ES-I3 (cell line): ENCODE measurements around the gene EHBP1.

ENCODE experiments used
- H3K36me3 ChIP-seq: 2 replicates; pipeline ENCODE4 v1.6.1; 2013; ENCODE audit warnings: mild to moderate bottlenecking, low read length, control low read depth, moderate library complexity; ENCODE audit not compliant: insufficient read depth
- H3K4me1 ChIP-seq: 2 replicates; pipeline ENCODE4 v1.6.1; 2013; ENCODE audit warnings: mild to moderate bottlenecking, control low read depth, low read length; ENCODE audit not compliant: insufficient read depth
- H3K9ac ChIP-seq: 2 replicates; pipeline ENCODE4 v1.6.1; 2013; ENCODE audit warnings: low read depth, mild to moderate bottlenecking, low read length, moderate library complexity
- H3K9me3 ChIP-seq: 2 replicates; pipeline ENCODE4 v1.6.1; 2013; ENCODE audit warnings: mild to moderate bottlenecking, low read length, moderate library complexity; ENCODE audit not compliant: control insufficient read depth, insufficient read depth

Gene EHBP1

DNA sequence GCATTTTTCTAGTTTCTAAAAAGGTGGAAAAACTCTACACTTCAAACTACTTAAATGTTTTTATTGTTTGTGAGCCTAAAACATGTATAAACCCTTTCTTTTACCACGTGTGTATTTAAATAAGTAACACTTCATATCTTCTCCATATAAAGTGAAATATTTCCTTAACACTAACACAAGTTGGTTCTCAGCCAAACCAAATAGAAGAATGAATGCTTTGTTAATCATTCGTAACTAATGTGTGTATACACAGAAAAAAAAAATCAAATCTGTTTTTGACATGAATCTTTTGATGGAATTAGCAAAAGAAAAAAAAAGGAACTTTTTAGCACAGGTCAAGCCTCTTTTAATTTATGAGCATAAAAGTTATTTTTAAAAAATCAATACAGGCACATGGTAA is 89.3 kb downstream of the EHBP1 start:
- Histone ChIP-seq H3K9me3 (no peaks in the 10 kb centered on the region), H3K9ac (no peak overlapping the region), H3K4me1 (no peaks in the 10 kb centered on the region), H3K36me3 (no peaks in the 10 kb centered on the region)

DNA sequence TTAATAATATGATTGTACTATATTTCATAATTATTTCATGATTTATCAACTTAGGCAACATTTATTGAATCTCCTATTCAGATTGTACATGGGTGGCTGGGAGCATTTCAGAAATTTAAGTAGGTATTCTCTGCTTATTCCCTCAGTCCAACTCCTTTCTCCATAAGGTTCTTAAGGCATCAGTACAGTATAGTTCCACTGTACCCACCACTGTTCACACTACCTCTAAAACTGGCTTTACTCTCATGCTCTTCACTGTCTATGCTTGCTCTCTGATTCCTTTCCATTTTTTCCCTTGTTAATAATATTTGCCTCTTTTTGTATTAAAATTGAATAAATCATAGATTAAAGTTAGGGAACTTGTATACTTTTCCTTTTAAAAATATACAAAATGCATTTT is 89.8 kb downstream of the EHBP1 start:
- no peaks in the 10 kb centered on the region for H3K9me3 ChIP-seq
- H3K4me1 ChIP-seq = no peaks in the 10 kb centered on the region
- no peak overlapping the region for H3K9ac ChIP-seq
- no peaks in the 10 kb centered on the region for H3K36me3 ChIP-seq

DNA sequence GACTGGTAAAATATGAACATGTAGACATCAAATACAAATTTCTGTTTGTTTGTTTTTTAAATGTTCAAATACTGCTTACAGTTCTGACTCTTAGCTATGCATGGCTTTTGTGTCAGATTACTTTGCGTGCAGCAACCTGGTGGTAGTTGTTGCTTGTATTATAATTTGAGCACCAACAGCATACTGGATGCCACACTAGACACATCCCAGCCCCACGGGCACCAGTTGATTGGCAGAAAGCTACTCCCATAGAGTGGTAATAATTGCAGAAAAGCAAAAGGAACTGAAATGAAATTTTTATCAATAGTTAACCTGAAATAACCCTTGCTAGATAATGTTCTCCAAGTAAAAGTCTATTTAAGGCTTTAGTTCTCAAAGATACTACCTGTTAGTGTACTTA is 91.6 kb downstream of the EHBP1 start:
- Histone ChIP-seq H3K36me3 (no peaks in the 10 kb centered on the region), H3K9ac (no peak overlapping the region), H3K9me3 (no peaks in the 10 kb centered on the region), H3K4me1 (no peaks in the 10 kb centered on the region)

DNA sequence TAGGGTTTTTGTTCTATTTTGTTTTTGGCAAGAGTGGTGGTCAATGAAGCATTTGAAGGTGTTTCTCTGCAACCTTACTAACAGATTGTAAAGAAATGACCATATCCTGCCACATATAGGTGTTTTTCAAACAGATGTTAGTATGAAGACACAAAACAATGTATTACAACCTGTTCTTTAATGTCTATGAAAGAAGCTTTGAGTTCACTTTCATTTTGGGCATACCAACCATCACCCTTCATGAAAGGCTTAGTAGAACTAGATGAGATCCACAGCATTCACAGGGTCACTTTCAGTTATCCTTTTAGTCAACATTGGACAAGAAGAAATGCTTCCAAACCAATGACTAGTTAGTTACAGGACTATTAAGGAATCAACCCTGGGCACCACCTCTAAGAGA is 95.1 kb downstream of the EHBP1 start:
- no peak overlapping the region for H3K9ac ChIP-seq
- no peaks in the 10 kb centered on the region for H3K9me3 ChIP-seq
- no peaks in the 10 kb centered on the region for H3K4me1 ChIP-seq
- H3K36me3 ChIP-seq = no peaks in the 10 kb centered on the region

DNA sequence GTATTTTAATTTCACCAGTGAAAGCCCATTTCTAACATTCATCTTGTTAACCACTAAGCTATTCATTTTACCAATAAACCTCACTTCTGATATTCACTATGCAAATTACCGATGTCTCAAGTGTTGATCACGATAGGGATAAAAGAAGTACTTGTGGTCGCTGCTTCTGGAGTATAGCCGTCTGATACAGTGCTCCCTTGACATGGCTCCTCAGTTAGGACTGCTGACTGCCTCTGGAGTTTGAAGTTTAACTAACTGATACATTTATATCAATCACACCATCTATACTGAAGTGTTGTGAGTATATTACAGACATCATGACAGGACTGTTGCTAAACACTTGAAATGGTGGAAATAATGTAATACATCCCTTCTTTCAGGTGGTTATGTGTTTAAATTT is 95.6 kb downstream of the EHBP1 start:
- no peaks in the 10 kb centered on the region for H3K9me3 ChIP-seq
- H3K9ac ChIP-seq = no peak overlapping the region
- no peaks in the 10 kb centered on the region for H3K36me3 ChIP-seq
- no peaks in the 10 kb centered on the region for H3K4me1 ChIP-seq

DNA sequence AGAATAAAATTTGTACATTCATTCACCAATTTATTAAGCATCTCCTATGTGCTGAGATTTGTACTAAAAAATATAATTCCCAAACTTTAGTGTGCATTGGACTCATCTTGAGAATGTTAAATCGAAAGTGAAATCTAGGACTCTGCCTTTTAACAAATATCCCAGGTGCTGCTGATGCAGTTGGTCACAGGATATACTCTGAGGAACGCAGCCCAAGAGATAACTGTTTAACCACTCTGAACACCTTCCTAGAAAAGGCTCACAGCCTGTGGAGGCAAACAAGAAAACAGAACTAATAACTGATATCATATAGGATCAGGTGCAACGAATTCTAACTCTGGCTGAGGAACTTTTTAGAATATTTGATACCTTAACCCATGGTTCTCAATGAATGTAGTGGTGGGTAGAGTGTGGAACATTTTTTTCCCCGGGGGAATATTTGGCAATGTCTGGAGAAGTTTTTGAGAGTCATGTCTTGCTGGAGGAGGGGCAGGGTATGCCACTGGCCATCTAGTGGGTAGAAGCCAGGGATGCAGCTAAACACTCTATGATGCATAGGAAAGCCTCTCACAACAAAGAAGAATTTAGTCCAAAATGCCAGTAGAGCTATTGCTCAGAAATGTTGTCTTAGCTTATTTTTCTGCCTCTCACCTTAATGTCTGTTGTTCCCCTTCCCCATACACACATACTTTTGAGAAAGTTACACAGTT is 96.5 kb downstream of the EHBP1 start:
- Histone ChIP-seq H3K4me1 (no peaks in the 10 kb centered on the region), H3K9ac (no peak overlapping the region), H3K36me3 (no peaks in the 10 kb centered on the region), H3K9me3 (no peaks in the 10 kb centered on the region)

DNA sequence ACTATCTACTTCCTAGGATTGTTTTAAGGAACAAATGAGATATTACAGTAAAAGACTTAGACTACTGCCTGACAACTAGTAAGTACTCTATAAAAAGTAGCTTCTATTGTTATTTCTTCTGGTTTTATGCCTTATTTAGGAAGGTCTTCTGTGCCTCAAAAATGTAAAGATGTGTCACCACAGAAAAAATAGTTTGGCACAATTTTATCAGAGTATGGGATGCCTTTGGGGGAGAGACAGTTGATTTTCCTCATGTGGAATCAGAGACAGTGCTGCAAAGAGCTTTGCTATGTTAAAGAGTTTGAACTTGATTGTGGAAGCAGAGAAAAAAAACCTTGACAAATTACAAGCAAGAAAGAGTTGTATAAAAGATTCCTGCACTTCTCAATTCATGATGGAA is 98.4 kb downstream of the EHBP1 start:
- Histone ChIP-seq H3K36me3 (no peaks in the 10 kb centered on the region), H3K4me1 (no peaks in the 10 kb centered on the region), H3K9me3 (0 out of 2 replicates have a peak, but pooled peaks cover 3% of the 10 kb centered on the region), H3K9ac (no peak overlapping the region)

DNA sequence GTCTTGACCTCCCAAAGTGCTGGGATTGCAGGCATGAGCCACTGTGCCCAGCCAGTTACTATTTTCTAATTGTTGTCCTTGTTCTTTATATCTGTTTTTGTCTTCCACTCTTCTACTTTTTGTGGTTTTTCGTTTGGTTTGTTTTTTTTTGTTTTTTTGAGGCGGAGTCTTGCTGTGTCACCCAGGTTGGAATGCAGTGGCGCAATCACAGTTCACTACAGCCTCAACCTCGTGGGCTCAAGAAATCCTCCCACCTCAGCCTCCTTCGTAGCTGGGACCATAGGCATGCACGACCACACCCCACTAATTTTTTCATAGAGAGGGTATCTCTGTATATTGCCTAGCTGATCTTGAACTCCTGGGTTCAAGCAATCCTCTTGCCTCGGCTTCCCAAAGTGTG is 100.7 kb downstream of the EHBP1 start:
- 0 out of 2 replicates have a peak, but pooled peaks cover 3% of the 10 kb centered on the region for H3K9me3 ChIP-seq
- H3K36me3 ChIP-seq = no peaks in the 10 kb centered on the region
- no peaks in the 10 kb centered on the region for H3K4me1 ChIP-seq
- no peak overlapping the region for H3K9ac ChIP-seq

DNA sequence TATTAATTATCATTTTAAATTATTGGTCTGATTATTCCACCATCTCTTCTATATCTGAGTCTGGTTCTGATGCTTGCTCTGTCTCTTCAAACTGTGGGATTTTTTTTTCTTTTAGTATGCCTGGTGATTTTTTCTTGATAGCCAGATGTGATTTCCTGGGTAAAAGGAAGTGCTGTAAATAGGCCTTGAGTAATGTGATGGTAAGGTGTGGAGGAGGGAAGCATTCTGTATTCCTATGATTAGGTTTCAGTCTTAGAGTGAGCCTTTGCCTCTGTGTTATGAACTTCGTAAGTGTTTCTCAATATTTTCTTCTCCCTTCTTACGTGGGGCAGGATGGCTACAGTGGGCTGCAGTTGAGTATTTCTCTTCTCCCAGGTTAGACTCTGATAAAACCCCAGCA is 103.0 kb downstream of the EHBP1 start:
- Histone ChIP-seq H3K4me1 (no peaks in the 10 kb centered on the region), H3K9me3 (0 out of 2 replicates have a peak, but pooled peaks cover 3% of the 10 kb centered on the region), H3K9ac (no peak overlapping the region), H3K36me3 (no peaks in the 10 kb centered on the region)

DNA sequence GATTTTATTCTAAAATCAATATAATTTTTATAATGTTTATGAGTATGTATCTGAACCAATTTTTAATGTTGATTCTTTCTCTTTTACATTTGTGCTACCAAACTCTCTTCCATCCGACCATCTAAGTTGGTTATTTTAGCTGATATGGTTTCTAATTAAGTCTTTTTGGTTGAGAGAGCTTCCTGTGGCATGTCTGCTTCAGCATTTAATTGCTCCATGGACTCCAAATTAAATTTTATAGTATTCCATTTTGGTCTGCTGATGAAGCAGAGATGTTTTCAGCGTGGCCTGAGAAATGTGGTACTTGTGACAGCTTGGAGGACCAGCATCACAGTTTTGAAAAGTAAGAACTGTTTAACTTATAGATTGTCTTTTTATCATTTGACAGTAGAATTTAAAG is 105.6 kb downstream of the EHBP1 start:
- Histone ChIP-seq H3K4me1 (no peaks in the 10 kb centered on the region), H3K36me3 (no peaks in the 10 kb centered on the region), H3K9me3 (0 out of 2 replicates have a peak, but pooled peaks cover 3% of the 10 kb centered on the region), H3K9ac (no peak overlapping the region)

DNA sequence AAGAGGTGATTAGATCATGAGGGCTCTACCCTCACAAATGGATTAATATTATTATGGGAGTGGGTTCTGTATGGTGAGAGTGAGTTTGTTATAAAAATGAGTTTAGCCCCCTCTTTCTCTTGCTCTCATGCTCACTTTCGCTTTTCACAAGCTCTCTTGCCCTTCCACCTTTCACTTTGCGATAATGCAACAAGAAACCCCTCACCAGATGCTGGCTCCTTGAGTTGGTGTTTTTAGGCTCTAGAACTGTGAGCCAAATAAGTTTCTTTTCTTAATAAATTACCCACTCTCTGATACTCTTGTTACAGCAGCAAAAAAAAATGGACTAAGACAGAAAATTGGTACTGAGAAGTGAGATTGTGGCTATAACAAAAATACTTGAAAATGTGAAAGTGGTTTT is 106.5 kb downstream of the EHBP1 start:
- H3K9me3 ChIP-seq = 0 out of 2 replicates have a peak, but pooled peaks cover 3% of the 10 kb centered on the region
- H3K4me1 ChIP-seq = no peaks in the 10 kb centered on the region
- no peak overlapping the region for H3K9ac ChIP-seq
- no peaks in the 10 kb centered on the region for H3K36me3 ChIP-seq

DNA sequence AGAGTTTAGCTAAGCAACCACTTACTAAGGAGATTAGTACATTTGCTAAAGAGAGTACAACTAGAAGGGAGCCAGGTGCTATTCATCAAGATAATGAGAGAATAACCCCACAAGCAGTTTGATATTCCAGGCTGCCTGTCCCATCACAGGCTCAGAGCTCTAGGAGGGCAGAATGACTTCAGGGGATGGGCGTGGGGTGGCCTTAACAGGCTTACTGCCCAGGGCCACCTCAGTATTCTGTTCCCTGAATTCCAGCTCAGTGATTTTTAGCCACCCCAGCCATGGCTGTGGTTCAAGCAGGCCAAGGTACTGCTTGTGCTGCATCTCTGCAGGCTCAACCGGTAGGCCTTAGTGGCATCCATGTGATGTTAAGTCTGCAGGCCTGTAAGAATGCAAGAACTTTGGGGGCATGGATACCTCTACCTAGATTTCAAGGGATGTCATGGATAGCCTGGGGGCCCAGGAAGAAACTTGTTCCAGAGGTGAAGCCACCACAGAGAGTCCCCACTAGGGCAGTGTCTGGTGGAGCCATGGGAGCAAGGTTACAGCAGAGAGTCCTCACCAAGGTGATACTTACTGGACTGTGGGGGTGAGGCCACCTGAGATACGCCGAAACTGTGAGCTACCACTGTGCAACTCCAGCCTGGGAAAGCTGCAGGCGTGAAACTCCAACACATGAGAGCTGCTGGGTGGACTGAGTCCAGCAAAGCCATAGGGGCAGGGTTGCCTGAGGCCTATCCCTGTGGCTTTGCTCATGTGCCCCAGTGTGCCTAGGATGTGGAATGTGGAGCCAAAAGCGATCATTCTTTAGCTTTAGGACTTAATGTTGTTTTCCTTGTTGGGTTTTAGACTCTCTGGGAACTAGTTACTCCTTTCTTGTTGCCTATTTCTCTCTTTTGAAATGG is 107.7 kb downstream of the EHBP1 start:
- Histone ChIP-seq H3K36me3 (no peaks in the 10 kb centered on the region), H3K9ac (no peak overlapping the region), H3K9me3 (no peaks in the 10 kb centered on the region), H3K4me1 (no peaks in the 10 kb centered on the region)

DNA sequence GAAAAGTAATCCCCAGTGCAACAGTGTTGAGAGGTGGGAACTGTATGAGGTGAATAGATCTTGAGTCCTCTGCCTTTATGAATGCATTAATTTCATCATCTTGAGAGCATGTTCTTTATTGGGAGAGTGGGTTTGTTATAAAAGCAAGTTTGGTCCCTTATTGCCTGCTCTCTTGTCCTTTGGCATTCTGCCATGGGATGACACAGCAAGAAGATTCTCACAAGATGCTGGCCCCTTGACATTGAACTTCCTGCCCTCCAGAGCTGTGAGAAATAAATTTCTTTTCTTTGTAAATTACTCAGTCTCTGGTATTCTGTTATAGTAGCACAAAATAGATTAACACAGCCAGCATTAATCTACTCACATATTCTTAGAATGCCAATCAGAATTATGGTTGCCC is 108.6 kb downstream of the EHBP1 start:
- H3K9me3 ChIP-seq = no peaks in the 10 kb centered on the region
- H3K9ac ChIP-seq = no peak overlapping the region
- H3K36me3 ChIP-seq = no peaks in the 10 kb centered on the region
- H3K4me1 ChIP-seq = no peaks in the 10 kb centered on the region

DNA sequence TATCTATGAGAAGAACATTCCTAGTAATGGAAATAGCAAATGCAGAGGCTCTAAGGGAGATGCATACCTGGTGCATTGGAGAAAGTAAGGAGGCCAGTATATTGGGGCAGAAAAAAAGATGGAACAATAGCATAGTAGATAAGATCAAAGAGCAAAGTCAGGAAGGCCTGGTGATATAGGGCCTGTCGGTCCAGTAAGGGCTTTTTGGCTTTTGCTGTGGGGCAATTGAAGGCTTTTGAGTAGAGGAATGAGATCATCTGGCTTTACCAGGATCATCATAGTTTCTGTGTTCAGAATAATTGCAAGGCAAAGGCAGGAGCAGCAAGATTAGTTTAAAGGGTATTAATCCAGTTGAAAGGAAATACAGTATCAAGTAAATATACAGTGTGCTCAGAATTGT is 111.8 kb downstream of the EHBP1 start:
- Histone ChIP-seq H3K36me3 (no peaks in the 10 kb centered on the region), H3K9me3 (no peaks in the 10 kb centered on the region), H3K4me1 (no peaks in the 10 kb centered on the region), H3K9ac (no peak overlapping the region)
